HUDEP-2 (cell line): ENCODE measurements around the gene BACH2.

Experiments
- DNase-seq, 76 experiments: peaks; one replicate each; lab custom pipeline; 2025; ENCODE audit not compliant: unreplicated experiment in 76 of 76; lab: John Stamatoyannopoulos, UW

BACH2 gene

GRCh38 chr6:90107371-90107770 lies 189.3 kb downstream of the BACH2 start:
- no peak for DNase-seq

- no peak for DNase-seq
These were observed 190.2 kb downstream of the BACH2 start for GRCh38 chr6:90106449-90106848.

- DNase-seq: no peak
These were observed 191.0 kb downstream of the BACH2 start for GRCh38 chr6:90105506-90106170.

- DNase-seq: no peak
These were observed 193.4 kb downstream of the BACH2 start for GRCh38 chr6:90103056-90103800.

- DNase-seq: no peak
These were observed 195.2 kb downstream of the BACH2 start for GRCh38 chr6:90101403-90101802.

- no peak for DNase-seq
These were observed 196.5 kb downstream of the BACH2 start for GRCh38 chr6:90100059-90100665.

GRCh38 chr6:90098627-90099026 lies 198.0 kb downstream of the BACH2 start:
- DNase-seq: no peak

- no peak for DNase-seq
These were observed 198.6 kb downstream of the BACH2 start for GRCh38 chr6:90098001-90098531.

GRCh38 chr6:90097356-90097755 lies 199.3 kb downstream of the BACH2 start:
- no peak for DNase-seq

GRCh38 chr6:90096818-90097217 lies 199.8 kb downstream of the BACH2 start:
- DNase-seq: no peak

- no peak for DNase-seq
These were observed 200.9 kb downstream of the BACH2 start for GRCh38 chr6:90095788-90096187.

GRCh38 chr6:90095145-90095544 lies 201.5 kb downstream of the BACH2 start:
- no peak for DNase-seq

GRCh38 chr6:90093558-90094073 lies 203.0 kb downstream of the BACH2 start:
- no peak for DNase-seq

- no peak for DNase-seq
These were observed 205.8 kb downstream of the BACH2 start for GRCh38 chr6:90090866-90091265.

GRCh38 chr6:90088009-90088408 lies 208.6 kb downstream of the BACH2 start:
- DNase-seq: no peak

- no peak for DNase-seq
These were observed 209.4 kb downstream of the BACH2 start for GRCh38 chr6:90087106-90087833.

- no peak for DNase-seq
These were observed 210.1 kb downstream of the BACH2 start for GRCh38 chr6:90086517-90086916.

GRCh38 chr6:90083891-90084290 lies 212.8 kb downstream of the BACH2 start:
- DNase-seq: peak in 1 of 76 experiments; percentile 30

GRCh38 chr6:90082847-90083246 lies 213.8 kb downstream of the BACH2 start:
- no peak for DNase-seq

- no peak for DNase-seq
These were observed 215.7 kb downstream of the BACH2 start for GRCh38 chr6:90080876-90081481.
